Amniotic epithelial cell (primary cell): Measurements from ENCODE around the gene PEAR1.

Experiments
- DNase-seq: peaks from one replicate; pipeline ENCODE4 v3.0.0-alpha.2; 2010; ENCODE audit warnings: low read depth

The PEAR1 gene

DNA sequence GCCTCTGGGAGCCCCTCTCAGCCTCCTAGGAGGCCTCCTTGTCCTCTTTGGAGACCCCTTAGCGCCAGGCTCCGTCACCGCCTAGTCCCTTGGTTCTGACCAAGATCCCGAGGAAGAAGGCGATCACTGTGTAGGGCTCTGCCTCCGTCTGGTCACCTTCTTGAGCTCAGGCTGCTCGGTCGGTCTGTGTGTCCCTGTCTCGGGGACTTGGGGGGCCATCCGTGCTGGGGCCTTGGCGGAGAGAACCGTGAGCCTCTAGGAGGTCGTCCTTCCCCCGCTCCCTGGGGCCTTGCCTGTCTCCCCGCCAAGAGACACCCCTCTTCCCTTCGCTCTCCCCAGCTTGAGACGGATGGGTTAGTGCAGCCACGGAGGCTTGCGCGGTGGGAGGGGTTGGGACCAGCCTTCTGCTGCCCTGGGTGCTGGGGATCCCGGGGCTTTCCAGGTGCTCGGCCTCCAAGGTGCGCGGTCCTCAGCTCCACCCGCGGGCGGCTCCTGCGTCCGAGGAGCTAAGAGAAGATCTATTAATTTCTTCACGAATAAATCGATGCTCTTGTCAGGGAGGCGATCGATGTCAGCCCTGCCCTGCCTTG, 33.9 kb upstream of the PEAR1 start:
- DNase-seq, result no peak

DNA sequence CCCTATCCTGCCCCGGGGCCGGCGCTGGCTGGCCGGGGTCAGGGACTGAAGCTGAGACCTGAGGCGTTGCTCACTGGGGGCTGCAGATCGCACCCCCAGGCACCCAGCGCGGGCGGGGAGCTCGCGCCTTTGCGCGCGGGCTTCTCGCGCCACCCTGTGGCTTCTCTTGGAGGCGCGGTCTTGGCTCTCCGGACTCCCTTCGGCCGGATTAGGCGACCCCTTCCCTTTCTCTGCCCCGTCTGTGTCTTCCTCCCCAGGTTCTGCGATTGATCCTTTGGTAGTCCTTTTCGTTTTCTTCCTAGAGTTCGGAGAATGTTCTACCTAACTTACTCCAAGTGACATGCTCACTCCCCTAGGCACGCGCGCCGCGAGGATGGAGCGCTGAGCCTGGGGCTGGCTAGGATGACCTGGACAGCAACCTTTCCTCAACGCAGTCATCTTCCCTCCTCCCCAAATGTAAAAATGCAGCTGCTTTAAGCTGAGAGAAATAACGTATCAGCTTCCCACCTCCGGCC, 33.3 kb upstream of the PEAR1 start:
- DNase-seq, result no peak

DNA sequence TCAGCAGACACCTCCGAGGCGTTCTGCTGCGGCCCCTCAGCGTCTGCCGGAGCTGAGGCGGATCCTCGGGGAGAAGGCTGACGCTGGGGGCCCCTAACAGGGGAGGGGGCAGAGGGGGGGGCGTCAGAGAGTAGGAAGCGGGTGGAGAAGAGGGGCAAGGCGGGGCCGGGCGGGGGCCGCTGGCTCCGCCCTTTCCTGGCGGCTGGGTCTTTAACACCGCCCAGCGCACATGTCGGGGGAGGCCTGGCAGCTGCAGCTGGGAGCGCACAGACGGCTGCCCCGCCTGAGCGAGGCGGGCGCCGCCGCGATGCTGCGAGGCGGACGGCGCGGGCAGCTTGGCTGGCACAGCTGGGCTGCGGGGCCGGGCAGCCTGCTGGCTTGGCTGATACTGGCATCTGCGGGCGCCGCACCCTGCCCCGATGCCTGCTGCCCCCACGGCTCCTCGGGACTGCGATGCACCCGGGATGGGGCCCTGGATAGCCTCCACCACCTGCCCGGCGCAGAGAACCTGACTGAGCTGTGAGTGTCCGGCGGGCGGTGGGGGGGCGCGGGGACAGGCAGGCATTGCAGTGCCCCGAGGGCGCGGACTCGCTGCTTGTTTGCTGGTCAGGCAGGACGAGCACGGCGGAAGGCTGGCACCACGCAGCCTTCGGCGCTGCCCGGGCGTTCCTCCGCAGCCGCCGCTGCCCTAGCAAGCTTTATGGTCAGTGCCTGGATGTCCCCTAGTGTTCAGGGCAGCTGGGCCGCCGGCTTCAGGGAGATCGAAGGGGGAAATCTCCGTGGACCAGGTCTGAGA, 32.7 kb upstream of the PEAR1 start, which contains the start of gene NTRK1:
NTRK1 (plus strand) TSS at position 238 of the 796 bp plus-strand sequence; CDS start at position 308, 70 bp downstream.
- no peak for DNase-seq

DNA sequence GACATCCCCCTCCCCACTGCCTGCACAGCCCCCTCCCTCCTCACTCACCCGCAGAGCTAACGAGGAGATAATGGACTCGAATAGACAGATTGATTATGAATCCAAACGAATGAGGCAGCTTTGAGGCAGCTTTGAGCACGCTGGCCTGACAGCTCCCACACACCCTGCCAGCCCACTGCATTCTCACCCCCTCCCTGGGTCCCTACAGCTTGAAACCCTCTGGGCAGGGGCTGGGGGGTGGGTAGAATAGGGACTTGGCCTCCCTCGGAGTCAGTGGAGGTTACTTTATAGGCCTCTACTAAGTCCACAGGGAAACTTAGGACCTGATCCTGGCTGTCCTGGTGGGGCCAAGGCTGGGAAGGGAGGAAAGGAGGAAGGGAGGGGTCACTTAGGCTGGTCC, 30.9 kb upstream of the PEAR1 start:
- DNase-seq, result no peak

DNA sequence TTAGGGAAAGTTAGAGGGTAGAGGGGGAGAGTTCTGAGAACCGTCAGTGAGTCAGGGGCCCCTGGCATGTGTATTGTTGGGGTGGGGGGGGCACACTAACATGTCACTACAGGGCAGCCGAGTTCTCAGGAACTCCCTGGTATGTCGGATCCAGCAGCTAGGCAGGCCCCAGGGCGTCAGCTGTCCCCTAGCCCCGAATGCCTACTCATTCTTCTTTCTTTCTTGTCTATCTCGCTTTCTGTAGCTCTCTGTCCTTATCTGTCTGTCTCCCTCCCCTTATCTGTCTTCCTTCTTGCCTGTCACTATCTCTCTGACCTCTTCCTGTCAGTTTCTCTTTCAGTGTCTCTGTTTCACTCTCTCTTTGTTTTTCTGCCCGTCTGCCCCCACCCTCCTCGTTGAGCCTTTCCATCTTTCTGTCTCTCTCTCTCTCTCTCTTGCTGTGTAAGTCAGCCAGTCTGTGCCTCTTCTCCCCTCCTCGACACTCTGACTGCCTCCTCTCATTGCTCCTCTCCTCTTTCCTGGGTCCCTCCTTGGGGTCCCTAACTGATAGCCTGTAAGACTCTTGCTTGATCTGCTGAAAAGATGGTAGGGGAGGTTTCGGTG, 30.4 kb upstream of the PEAR1 start:
- DNase-seq, result no peak

DNA sequence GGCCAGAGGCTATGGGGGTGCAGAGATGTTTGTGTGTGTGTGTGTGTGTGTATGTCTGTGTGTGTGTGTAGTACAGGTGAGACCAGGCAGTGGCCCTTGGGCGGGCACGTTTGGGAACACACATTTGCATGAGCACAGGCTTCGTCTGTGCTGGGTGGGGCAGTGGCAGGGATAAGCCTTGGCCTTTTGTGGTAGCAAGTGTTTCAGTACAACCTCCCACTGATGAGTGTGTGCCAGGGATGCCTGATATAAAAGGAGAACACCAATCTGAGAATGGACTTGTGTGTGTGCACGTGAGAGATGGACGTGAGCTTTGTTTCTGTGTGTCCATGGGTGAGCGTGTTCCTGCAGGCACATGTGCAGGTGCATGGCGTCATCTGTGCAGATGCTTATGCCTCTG, 29.9 kb upstream of the PEAR1 start:
- no peak for DNase-seq

DNA sequence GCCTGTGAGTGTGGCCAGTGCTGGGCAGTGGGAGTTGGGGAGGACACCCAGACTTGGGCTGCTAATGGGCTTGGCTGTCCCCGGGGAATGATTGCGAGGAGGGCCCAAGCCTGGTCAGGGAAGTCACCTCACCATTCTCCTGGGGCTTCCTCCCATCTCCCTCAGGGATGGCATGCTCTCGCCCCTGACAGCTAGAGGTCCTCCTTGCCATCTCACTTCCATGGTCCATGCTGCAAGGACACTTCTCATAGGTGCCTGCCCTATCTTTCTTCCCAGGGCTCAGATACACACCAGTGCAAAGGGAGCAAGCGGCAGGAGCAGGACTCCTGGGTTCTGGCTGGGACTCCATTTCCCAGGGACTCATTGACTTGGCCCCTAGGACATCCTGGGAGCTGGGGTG, 28.7 kb upstream of the PEAR1 start:
- DNase-seq, result no peak

DNA sequence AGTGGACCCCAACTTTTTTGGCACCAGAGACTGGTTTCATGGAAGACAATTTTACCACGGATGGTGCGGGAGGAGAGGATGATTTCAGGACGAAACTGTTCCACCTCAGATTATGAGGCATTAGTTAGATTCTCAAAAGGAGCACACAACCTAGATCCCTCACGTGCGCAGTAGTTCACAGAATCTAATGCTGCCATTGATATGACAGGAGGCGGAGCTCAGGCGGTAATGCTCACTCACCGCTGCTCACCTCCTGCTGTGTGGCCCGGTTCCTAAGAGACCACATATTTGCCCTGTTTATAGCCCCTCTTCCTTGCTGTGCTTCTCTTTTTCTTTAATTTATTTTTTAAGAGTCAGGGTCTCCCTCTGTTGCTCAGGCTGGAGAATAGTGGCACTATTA, 28.3 kb upstream of the PEAR1 start:
- DNase-seq, result no peak

DNA sequence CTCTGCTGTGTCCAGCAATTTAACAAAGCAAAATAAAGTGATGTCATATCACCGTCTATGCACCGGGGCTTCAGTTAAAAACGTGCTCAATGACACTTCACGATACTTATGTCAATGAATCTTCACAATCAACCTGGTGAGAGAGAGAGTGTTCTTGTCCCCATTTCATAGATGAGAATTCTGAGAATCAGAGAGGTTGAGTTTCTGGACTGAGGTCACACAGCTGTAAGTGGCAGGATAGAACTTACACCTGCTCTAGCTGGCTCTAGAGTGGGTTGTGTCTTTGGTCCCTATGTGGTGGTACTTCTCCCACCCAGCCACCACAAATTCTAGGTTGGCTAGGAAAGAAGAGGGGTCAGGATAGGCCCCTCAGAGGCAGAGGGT, 27.7 kb upstream of the PEAR1 start:
- no peak for DNase-seq

DNA sequence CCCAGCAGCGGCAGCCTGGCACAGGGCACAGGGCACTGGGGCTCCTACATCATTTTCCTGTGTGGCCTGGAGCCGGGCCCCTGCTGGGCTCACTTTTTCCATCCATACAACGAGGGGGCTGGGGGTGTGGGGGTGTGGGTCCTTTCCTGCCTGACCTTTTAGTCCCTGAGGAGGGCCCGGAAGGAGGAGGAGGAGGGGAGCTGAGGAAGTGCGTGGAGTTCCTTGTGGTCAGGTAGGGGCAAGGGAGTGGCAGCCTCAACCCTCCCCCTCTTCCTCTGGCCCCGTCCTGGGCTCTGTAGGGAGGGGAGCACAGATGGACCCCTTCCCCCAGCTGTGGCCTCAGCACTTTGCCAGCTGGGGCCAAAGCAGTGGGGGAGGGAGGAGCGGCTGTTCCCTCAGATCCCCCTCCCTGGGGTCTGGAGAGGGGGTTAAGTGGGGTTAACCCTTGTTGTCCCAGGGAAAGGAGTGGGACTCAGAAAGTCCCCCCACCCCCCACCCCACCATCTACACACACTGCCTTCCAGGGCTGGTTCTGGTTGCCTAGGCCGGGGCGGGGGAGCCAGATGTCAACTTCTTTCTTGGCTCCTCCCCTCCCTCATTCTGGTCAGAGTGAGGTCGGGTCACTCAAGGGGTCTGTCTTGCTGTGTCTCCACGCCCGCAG, 27.1 kb upstream of the PEAR1 start:
- no peak for DNase-seq

DNA sequence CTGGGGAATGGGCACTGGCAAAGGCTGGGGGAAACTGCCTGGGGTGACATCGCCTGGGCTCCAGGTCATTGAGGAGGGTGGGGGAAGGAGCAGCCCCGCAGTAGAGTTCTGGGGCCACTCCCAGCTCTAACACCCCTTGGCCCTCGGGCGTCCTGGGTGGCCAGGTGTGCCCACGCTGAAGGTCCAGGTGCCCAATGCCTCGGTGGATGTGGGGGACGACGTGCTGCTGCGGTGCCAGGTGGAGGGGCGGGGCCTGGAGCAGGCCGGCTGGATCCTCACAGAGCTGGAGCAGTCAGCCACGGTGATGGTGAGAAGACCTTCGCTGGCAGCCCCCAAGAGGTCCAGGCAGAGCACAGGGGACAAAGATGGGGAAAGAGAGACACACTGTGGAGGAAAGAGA, 25.2 kb upstream of the PEAR1 start:
- DNase-seq, result no peak

DNA sequence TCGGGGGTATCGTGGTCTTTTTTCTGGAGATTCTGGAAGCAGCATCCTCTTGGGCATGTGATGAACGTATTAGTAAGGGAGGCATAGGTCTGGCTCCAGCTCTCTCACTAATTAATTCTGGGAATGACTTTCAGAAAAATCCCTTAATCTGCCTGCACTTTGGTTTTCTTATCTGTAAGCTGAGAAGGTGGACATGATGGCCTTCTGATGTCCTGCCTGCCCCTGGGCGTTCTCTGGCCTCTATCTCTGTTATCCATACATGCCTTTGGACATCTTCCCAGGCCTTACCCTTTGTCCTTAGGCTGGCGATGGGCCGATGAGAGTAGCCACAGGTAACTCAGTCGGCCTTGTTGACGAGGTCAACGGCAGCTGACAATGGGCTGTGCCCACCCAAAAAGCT, 24.1 kb upstream of the PEAR1 start:
- DNase-seq, result no peak

DNA sequence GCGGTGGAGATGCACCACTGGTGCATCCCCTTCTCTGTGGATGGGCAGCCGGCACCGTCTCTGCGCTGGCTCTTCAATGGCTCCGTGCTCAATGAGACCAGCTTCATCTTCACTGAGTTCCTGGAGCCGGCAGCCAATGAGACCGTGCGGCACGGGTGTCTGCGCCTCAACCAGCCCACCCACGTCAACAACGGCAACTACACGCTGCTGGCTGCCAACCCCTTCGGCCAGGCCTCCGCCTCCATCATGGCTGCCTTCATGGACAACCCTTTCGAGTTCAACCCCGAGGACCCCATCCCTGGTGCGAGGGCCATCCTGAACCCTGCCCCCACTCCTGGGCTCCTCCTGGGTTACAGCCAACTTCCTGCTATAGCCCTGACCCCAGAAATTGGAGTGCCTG, 19.9 kb upstream of the PEAR1 start:
- no peak for DNase-seq

DNA sequence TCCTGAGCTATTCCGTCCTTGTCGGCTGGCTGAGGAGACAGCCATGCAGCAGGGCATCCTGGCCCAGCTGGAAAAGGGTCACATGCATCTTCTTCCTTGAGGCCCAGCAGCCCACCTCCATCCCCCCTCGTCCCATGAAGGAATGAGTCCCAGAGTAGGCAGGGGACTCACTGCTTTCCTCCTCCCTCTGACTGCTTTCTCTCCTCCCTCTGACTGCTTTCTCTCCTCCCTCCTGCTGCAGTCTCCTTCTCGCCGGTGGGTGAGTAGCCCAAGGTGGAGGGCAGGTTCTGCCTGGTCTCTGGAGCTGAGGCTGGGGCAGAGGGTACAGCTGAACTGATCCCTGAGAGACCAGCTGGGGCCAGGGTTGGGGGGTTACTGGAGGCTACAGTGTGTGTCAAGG, 19.4 kb upstream of the PEAR1 start:
- DNase-seq, result no peak

DNA sequence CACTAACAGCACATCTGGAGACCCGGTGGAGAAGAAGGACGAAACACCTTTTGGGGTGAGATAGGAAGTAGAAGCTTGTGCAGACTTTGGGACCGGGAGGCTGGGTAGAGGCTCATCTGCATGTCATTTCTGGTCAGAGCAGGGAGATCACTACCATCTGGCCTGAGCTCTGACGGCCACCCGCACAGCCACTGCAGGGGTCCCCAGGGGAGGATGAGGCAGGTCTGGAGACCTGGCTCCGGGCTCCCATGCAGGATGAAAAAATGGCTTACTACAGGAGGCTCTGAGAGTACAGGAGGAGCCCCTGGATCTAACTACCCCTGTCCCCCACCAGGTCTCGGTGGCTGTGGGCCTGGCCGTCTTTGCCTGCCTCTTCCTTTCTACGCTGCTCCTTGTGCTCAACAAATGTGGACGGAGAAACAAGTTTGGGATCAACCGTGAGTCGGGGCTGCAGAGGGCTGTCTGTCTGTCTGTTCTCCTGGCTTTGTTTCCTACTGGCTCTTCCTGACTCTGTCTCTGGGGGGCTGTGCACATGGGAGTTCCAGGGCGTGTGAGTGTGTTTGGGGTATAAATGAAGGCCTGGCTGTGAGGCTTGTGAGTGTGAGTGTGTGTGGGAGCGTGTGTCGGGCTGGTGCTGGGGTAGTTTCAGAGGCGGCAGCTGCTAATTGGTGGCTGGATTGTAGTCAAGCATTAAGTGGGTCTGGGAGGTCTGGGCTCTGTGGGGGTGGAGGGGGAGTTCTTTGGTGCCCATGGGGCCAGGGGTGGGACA, 18.8 kb upstream of the PEAR1 start:
- no peak for DNase-seq

DNA sequence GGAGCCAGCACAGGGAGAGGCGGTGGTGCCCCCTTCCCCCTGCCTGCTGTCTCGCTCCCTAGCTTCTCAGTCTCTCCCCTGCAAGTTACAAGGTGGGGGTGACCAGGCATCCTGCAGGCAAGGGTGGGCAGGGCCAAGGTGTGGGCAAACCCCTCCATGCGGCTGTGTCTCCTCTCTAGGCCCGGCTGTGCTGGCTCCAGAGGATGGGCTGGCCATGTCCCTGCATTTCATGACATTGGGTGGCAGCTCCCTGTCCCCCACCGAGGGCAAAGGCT, 18.2 kb upstream of the PEAR1 start:
- DNase-seq, result no peak

DNA sequence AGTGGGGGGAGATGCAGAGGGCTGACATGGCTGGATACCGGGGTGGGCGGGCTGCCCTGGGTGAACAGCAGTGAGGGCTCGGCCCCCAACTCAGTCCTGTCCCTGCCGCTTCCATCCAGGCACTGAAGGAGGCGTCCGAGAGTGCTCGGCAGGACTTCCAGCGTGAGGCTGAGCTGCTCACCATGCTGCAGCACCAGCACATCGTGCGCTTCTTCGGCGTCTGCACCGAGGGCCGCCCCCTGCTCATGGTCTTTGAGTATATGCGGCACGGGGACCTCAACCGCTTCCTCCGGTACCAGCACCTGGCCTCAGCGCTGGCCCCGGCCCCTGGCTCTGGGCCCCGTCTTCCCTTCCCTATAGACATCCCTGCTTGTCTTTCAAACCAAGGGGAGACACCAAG, 17.2 kb upstream of the PEAR1 start:
- no peak for DNase-seq

DNA sequence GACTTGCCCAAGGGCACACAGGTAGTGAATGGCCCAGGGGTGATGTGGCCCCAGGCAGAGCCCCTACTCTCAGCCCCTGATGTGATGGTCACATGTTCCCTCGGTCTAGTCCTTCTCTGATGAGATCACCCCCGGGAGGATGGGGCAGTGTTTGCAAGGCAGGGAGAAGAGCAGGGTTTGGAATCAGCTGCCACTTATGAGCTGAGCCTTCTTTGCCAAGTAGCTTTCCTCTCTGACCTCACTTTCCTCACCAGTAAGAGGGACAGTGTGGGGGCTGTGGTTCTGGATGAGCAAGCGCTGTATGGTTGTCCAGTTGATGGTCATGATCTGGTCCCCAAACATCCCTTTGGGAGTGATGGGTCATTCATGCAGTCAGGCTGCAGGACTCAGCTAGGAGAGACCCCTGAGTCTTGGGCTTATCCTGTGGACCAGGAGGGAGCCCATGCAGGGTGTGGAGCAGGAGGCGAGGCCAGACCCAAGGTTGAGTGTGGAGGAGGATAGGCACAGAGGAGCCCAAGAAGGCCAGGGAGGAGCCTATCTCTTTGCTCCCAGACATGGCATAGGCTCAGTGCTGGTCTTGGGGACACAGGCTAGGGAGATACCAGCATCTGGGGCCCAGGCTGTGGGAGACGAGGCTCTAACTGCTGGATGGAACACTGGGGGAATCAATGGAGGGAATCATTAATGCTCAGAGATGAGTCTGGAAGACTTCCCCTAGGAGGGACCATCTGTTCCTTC, 15.9 kb upstream of the PEAR1 start:
- no peak for DNase-seq

DNA sequence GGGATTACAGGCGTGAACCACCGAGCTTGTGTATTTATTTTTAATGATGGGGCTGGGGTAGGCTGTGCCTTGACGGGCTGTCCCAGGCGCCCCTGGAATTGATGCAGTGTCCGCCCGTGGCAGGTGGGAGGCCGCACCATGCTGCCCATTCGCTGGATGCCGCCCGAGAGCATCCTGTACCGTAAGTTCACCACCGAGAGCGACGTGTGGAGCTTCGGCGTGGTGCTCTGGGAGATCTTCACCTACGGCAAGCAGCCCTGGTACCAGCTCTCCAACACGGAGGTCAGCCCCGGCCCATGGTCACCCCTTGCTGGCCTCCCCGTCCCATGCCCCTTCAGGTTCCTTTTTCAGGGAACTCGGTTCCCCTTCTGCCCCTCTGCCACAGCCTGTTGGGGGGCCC, 13.6 kb upstream of the PEAR1 start:
- no peak for DNase-seq

DNA sequence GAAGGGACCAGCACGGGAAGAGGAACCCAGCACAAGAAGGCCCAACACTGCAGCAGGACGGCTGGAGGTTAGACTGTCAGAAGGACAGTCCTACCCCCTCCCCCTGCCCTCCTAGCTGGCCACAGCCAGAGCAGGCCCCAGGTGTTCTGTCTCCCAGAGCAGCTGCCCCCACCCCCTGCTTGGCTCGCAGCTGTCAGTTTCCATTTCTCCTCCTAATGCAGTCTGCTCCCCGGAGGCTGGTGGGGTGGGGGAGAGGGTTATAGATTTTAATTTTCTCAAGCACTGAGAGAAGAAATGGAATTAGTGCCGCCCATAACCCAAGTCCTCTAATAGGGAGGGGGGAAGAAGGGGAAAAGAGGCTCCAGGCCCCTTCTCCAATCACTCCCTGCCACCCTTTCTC, 13.0 kb upstream of the PEAR1 start:
- DNase-seq, result no peak

DNA sequence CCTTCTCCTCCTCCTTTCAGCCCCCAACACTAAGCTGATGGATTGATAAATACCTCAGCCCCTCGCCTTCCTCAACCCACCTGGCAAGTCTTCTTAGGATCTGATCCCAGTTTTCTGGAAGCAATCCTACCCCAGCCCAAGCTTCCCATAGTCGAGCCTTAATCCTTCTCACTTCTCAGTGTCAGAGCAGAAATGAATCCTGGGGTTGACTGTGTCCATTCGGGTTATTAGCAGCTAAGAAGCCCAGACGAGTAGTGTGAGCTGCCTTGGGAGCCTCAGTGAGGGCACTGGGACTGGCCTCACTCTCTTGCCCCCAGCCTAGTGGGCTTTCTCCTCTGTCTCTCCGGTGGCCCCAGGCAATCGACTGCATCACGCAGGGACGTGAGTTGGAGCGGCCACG, 12.4 kb upstream of the PEAR1 start:
- no peak for DNase-seq

DNA sequence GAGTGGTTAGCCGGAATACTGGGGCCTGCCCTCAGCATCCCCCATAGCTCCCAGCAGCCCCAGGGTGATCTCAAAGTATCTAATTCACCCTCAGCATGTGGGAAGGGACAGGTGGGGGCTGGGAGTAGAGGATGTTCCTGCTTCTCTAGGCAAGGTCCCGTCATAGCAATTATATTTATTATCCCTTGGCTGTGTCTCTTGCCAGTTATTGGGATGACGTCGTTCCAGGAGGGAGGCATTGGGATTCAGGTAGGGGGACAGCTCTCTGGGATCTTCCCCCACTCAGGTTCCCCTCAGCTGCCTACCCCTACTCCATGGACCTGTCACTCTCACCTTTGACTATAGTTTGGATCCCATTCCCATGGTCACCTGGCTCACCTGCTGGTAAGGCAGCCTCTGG, 11.9 kb upstream of the PEAR1 start:
- no peak for DNase-seq
